ENCODE data around the gene ZNF205. TPM values are rescaled to one million over a fixed set of nuclear protein-coding genes. Genes with fewer than 3 reads are reported as not detected.

ZNF205 gene
- polyA plus RNA-seq, 3 donors, result 14.2 to 18.3 (median 18.0) TPM

DNA sequence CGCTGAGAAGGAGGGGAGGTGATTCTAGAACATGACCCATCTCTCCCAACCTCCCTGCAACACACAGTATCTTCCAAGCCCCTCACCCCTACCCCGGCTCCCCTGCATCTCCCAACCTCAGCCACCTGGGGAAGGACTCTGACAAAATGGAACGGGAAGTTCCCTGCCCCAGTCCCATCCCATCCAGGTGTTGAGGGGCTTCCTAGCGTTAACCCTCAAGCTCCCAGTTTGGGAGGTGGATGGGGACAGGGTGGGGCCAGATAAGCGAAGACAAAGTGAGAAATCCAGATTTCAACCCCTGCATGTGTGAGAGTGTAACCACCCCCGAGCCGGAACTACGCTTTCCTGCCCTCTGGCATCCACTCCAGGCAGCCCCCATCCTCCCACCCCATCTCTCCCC lies 15.1 kb upstream of the ZNF205 start:
- no peak for DNase-seq (ENCODE audit: extremely low read depth in 1 of 11, low read depth in 9 of 11, low spot score in 4 of 11)

DNA sequence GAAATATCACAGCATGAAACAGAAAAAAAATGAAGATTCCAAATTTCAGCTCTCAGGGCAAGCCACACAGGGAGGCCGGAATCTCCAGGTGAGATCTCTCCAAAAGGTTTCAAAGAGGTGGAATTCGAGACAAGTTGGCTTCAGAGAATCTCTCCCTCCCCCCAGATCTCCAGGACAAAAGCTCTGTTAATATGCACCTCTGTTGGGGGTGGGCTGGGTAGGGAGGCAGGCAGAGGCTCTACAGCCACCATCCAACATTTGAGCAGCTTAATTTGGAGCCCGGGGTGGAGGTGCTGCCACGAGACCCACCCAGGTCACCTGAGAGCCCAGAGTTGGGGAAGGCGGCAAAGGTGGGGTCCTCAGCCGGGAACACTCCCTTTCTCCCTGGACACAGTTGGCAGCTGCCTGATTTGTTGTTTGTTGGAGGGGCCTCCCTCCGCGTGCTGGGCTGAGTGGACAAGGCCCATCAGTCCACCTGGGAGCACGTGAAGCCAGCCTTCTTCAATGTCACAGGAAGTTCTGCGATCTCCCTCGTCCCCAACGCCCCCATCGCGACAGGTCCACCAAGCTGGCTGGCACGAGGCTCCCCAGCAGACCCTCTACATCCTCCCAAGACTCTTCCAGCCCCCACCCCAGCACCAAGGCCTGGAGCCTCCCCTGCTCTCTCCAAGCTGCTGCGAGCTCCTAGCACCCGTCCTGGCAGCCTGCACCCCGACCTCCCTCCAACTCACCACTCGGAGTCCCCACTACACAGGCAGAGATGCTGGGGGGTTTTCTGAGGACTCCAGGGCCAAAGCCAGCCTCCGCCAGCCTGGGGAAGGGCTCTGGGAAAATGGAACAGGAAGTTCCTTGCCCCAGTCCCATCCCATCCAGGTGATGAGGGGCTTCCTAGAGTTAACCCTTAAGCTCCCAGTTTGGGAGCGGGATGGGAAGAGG lies 13.7 kb upstream of the ZNF205 start, which contains the start of gene ZSCAN10:
TSS of gene ZSCAN10 (minus strand) at position 836 of the 936 bp plus-strand sequence. CDS start 6,357 bp downstream, outside the sequence.
- DNase-seq (ENCODE audit: extremely low read depth in 1 of 11, low read depth in 9 of 11, low spot score in 4 of 11), result no peak

DNA sequence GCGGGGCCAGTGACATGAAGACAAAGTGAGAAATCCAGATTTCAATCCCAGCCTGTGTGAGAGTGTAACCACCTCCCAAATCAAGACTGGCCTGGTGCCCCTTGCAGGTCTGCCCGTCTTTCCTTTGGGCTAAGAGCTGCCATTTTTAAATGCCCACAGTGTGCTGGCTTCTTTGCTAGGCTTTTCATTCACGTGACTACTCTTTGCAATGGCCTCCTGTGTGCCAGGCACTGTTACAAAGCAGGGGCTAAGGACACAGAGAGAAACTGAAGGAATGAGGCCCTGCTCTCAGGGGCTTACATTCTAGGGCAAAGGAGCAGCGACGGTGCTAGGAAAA lies 13.0 kb upstream of the ZNF205 start:
- DNase-seq (ENCODE audit: extremely low read depth in 1 of 11, low read depth in 9 of 11, low spot score in 4 of 11), result no peak

DNA sequence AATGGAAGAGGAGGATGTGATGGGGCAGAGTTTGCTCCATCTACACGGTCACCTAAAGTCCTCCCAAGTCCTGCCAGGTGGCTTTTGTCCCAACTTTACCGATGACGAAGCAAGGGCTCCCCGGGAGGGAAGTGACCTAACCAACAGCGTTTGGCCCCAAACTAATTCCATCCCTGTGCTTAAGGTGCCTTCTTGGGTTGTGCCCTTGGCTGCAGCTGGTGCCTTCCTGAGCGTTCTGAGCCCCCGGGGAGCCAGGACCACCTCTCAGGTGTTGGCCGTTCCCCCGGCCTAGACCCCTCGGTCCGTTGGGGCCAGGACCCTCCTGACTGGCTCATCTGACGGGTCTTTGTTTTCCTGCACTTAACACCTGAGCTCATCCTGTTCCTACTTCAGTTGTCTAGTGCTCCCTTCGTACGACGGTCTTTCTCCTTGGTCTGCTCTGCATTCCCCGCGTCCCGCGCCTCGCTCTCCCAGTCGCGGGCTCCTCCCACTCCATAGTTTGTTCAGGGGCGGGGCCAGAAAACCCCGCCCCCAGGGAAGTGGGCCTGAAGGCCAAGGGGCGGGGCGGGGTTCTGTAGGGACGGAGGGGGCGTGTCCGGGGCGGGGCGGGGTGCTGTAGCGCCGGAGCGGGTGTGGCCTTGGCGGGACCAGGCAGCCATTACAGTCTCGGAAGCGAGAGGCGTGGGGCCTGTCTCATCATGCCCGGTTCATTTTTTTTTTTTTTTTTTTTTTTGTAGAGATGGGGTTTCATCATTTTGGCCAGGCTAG lies 12.5 kb upstream of the ZNF205 start:
- peak in 7 of 11 donors; percentile 53 to 89 (median 79) for DNase-seq (ENCODE audit: extremely low read depth in 1 of 11, low read depth in 9 of 11, low spot score in 4 of 11)

DNA sequence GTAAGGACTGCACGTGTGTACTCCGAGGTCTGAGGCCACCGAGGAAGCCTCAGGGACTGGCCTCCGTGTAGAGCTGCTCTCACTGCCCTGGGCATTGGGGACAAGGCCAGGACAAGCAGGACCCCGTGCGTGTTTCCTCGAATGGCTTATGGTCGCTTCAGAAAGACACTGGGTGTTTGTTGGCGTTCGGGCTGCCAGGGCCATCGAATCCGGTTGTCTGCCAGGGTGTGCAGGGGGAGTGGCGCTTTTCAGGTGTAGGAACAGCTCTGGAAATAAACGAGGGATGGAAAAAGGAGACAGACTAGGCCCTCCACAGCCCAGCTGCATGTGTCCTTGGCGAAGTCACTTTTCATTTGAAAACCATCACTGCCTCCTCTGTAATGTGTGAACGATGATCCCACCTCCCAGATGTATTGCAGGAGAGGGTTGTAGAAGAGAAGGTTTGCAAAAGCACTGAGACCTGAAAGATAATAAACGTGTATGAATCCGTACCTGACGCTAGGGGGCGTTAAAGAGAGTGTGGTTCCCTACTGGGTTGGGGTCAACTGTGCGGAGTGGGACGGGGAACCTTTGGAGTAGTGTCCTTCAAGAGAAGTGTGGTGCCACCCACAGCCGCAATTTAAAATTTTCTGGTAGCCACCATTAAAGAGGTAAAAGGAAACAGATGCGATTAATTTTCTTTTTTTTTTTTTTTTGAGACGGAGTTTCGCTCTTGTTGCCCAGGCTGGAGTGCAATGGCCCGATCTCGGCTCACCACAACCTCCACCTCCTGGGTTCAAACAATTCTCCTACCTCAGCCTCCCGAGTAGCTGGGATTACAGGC lies 11.2 kb upstream of the ZNF205 start:
- DNase-seq (ENCODE audit: extremely low read depth in 1 of 11, low read depth in 9 of 11, low spot score in 4 of 11), result no peak

DNA sequence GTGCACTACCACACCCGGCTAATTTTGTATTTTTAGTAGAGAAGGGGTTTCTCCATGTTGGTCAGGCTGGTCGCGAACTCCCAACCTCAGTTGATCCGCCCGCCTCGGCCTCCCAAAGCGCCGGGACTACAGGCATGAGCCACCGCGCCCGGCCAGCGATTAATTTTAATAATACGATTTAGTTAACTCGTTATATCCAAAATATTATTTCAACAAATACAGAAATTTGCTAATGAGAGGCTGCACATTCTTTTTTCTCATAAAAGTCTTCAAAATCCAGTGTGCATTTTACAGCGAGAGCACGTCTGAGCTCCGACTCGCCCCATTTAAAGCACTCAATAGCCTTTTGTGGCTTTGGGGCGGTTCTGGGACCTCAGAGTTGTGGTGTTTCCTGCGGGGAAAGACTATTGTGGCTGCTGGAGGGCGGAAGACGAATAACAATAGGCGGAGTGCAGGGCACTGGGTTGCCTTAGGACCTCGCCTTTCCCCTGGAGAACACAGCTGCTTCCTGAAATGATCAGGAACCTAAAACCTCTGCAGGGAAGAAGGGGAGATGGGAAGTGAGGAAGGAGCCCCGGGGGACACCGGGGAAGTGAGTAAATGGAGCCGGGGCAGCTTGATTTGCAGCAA lies 10.4 kb upstream of the ZNF205 start:
- no peak for DNase-seq (ENCODE audit: extremely low read depth in 1 of 11, low read depth in 9 of 11, low spot score in 4 of 11)

DNA sequence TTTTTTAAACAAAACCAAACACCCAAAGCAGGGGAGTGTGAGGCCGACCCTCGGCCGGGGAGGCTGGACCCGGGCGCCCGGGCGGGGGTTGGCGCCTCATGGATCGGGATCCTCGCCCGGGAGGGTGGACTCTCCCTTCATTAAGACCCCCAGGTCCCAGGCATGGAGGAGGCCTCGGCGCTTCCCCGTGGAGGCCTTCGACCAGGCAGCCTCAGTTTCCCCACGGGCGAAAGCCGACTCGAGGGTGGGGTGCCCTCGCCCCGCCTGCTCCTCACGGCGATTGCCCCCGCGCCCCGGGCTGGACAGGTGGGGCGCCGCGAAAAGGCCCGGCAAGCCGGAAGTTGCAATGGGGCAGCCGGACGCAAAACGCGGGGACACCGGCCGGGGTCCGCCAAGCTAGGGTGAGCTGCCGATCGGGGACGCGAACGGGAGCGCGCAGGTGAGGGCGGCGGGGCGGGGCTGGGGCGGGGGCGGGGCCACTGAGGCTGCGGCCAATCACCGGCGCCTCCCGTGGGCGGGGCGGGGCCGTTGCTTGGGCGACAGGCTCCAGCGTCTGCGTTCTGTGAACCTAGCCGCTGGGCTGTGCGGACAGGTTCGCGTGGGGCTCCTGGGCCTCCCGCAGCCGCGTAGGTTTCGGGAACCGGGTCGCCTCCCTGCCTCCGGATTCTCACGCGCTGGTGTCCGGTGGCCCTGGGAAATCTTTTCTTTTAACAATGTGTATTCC lies 6.0 kb upstream of the ZNF205 start:
- DNase-seq (ENCODE audit: extremely low read depth in 1 of 11, low read depth in 9 of 11, low spot score in 4 of 11), result peak in 9 of 11 donors; percentile 73 to 89 (median 86)

DNA sequence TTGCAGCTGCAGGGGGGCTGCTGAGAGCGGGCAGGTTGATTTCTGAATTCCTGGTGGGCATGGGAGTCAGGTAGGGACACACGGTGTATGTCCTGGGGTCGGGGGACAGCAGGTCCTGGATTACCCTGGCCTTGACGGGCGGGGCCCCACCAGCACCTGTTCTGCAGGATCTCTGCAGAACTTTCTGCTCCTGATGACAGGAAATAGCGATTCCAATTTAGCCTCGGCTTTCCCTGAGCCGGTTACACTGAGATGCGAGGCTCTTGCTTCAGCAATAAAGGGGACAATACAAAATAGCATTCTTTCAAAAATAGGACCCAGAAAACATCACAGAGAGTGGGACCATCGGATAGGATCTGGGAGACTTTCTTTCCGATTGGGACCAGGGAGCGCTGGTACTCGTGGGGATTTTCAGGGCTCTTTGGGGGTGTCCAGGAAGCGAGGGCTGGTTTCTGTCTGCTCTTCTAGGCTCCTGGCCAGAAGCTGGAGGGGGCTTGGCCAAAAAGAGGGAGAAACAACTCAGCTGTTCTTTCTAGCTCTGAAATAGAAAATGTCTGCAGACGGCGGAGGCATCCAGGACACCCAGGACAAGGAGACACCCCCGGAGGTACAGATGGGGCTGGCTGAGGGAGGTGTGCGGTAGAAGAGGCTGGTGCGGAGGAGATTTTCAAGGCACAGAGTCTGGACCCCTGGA lies 642 bp downstream of the ZNF205 start:
- DNase-seq (ENCODE audit: extremely low read depth in 1 of 11, low read depth in 9 of 11, low spot score in 4 of 11), result peak in 2 of 11 donors; percentile 52 to 55

DNA sequence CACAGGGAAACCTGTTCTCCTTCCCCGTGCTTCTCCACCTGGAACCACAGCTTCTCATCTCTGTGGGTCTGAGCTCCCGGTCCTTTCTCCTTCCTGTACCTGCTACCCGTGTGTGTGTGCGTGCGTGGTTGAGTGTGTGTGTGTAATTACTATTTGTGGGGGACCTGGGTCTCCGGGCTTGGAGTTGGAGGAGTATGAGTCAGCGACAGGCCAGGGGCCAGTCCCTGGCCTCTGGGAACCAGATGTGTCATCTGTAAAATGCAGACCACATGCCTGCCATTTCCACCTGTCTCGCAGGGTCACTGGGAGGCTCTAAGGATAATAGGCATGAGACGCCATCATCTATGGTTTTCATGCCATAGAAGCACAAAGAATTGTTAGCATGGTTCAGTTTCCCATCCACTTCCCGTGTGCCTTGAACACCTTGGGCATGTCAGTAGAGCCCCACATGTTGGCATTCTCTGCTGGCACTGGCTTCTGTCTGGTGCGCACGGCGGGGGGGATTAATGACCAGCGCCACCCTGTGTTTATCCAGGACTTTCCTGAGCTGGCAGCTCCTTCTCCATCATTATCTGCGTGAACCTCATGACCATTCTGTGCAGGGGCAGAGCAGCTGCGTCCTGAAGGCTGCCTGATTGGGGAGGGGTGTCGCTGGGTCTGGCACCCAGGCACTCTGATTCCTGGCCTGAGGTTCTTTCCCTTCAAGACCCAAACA lies 1.5 kb downstream of the ZNF205 start:
- DNase-seq (ENCODE audit: extremely low read depth in 1 of 11, low read depth in 9 of 11, low spot score in 4 of 11), result no peak

DNA sequence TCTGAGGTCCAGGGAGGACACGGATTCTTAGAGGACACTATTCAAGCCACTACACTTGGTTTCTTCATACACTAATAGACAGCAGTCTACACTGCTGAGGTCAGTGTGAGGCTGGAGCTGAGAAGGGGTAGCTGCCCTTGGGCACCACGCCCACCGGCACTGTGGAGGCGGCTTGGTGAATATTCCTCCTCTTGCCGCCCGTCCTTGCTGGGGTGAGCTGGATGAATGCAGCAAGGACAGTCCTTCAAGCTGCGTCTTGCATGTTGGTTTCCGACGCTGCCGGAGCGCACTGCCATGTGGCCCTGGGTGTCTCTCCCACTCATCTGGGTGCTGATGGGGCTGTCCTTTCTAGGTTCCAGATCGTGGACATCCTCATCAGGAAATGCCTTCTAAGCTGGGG lies 2.6 kb downstream of the ZNF205 start:
- no peak for DNase-seq (ENCODE audit: extremely low read depth in 1 of 11, low read depth in 9 of 11, low spot score in 4 of 11)

DNA sequence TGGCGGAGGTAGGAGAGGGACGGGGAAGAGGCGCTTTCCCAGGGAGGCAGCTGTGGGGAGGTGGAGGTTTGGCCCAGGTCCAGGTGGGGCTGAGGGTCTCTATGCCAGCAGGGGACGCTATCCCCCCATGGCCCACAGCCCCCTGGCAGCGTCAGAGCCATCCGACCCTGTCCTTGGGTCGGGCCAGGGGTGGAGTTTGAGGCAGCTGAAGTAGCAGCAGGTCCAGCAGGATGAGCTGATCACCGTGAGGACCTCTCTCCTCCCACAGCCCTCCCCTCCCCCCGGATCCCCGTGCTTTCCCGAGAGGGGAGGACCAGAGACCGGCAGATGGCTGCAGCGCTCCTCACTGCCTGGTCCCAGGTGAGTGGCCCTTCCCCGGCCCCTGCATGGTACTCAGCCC lies 3.2 kb downstream of the ZNF205 start:
- no peak for DNase-seq (ENCODE audit: extremely low read depth in 1 of 11, low read depth in 9 of 11, low spot score in 4 of 11)

DNA sequence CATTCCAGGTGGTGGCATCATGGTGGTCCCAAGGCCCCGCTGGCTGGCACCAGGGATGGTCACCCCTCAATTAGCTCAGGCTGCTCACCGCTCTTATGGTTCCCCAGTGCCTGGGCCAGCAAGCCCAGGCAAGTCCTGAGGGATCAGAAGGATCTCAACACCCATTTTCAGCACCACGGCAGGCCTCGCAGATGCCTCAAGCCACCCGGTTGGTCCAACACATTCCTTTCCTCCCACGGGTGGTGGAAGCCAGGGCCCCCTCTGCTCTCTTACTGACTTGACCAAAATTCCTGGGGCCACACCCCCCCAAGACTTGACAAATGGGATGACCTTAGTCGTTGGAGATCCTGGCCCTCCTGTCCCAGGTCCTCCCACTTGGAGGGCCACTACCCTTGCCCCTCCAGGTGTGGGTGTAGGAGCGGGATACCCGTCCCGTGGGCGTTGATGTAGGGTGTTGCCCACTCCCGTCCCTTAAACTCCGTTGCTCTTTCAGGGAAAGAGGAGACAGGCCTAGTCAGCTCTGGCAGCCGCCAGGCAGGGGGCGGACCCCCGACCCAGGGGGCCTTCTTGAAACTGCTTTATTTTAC lies 5.9 kb downstream of the ZNF205 start:
- DNase-seq (ENCODE audit: extremely low read depth in 1 of 11, low read depth in 9 of 11, low spot score in 4 of 11), result no peak

DNA sequence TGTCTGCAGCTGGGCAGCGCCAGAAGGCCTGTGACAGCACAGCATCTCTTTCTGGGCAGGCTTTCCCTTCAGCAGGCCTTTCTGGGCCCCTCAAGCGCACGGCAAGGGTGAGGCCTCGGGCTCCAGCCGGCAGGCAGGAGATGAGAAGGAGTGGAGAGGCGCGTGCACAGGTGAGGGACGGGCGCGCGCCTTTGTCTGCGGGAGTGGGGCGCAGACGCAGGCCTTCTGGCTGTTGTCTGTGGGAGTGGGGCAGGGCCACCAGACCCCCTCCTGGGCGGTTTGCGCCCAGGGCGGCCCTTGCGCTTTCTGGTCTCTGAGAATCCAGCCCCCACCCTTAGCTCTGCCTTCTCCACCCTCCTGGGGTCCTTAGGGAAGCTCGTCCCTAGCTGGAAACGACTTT lies 6.5 kb downstream of the ZNF205 start:
- no peak for DNase-seq (ENCODE audit: extremely low read depth in 1 of 11, low read depth in 9 of 11, low spot score in 4 of 11)

DNA sequence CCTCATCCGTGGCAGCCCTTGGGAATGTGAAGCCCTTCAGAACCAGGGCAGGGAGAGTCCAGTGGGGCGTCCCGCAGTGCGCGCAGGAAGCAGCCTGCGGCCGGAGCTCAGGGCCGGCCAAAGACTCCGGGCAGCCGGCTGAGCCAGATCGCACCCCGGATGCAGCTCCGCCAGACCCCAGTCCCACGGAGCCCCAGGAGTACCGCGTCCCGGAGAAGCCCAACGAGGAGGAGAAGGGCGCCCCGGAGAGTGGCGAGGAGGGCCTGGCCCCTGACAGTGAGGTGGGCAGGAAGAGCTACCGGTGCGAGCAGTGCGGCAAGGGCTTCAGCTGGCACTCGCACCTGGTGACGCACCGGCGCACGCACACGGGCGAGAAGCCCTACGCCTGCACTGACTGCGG lies 6.9 kb downstream of the ZNF205 start:
- no peak for DNase-seq (ENCODE audit: extremely low read depth in 1 of 11, low read depth in 9 of 11, low spot score in 4 of 11)

DNA sequence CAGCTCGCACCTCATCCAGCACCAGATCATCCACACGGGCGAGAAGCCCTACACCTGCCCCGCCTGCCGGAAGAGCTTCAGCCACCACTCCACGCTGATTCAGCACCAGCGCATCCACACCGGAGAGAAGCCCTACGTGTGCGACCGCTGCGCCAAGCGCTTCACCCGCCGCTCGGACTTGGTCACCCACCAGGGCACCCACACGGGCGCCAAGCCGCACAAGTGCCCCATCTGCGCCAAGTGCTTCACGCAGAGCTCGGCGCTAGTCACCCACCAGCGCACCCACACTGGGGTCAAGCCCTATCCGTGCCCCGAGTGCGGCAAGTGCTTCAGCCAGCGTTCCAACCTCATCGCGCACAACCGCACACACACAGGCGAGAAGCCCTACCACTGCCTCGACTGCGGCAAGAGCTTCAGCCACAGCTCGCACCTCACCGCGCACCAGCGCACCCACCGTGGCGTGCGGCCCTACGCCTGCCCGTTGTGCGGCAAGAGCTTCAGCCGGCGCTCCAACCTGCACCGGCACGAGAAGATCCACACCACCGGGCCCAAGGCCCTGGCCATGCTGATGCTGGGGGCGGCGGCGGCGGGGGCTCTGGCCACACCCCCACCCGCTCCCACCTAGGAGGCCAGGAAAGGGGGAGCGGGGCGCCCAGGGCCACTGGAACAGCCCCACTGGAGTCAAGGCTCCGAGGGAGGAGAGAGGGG lies 7.5 kb downstream of the ZNF205 start:
- no peak for DNase-seq (ENCODE audit: extremely low read depth in 1 of 11, low read depth in 9 of 11, low spot score in 4 of 11)

DNA sequence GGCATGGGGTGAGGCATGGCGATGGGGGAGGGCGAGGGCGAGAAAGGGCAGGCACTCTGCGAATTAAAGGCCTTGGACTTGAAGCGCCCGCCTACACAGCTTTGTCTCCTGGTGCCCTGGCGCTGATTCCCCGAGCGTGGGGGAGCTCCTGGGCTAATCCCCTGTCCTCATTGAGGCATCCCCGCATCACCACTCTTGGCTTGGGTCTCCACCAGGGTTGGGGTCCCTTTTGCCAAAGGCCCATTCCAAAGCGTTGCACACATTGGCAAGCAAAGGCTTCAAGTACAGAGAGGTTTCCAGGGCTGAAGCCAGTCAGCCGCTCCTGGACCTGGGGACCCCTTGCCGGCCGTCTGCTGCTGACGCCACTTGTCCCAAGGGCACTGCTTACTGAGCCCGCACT lies 8.0 kb downstream of the ZNF205 start:
- DNase-seq (ENCODE audit: extremely low read depth in 1 of 11, low read depth in 9 of 11, low spot score in 4 of 11), result no peak

Data from renal cortex interstitium (tissue), 11 donors.